Right forelimb (tissue), 1 donor: ENCODE results near the gene ATP2A1.
"Not testable (repeated sequence)": the region's sequence is repeated elsewhere in the genome, so short reads cannot be mapped to it uniquely, and the experiment has no call there.

Experiments
- DNase-seq: peaks from one replicate; pipeline ENCODE4 v3.0.0-alpha.2; 2018

Gene ATP2A1

DNA sequence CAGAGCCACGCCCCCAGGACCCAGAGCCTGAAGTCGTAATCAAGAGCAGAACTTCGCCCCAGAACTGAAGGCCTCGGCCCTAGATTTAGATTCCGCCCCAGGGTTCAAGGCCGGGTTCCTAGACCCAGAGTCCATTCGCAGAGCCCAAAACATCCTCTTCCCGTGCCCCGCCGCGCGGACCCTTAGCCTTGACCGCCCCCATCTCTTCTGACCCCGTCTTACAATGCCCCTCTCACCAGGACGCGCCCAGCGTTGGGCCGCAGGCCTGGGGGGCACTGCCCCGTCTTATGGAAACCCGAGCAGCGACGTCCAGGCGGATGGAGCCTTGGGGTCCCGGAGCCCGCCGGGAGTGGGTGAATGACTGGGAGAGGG lies 58.5 kb downstream of the ATP2A1 start:
- no peak for DNase-seq

DNA sequence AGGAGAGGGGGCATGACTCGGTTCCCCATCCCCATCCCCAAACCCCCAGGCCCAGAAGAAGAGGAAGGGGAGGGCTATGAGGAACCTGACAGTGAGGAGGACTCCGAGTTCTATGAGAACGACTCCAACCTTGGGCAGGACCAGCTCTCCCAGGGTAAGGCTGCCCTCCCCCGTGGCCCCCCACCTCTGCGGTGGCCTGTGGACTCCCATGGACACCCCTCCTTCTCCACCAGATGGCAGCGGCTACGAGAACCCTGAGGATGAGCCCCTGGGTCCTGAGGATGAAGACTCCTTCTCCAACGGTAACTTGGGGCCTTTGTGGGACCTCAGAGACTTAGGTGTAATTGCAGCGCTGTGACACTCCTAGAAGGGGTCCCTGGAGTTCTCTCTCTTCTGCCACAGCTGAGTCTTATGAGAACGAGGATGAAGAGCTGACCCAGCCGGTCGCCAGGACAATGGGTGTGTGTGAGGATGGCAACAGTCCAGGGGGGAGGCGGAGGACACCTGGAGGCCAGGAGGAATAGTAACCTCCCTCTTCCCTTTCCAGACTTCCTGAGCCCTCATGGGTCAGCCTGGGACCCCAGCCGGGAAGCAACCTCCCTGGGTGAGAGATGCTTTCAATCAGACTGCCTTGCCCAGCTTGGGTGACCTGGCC lies 59.1 kb downstream of the ATP2A1 start:
- DNase-seq = no peak

DNA sequence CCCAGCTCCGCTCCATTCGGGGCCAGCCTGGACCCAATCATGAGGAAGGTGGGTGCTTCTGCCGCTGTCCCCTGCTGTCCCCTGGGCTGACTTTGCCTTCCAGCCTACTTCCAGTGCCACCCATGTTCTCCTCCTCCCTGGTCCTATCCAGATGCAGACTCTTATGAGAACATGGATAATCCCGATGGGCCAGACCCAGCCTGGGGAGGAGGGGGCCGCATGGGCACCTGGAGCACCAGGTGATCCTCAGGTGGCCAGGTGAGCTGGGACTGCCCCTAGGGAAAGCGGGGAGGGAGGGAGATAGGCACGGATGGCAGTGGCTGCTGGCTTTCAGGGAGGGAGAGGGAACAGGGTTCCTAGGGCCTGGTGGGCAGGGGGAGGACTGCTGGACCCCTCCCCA lies 60.4 kb downstream of the ATP2A1 start:
- no peak for DNase-seq

DNA sequence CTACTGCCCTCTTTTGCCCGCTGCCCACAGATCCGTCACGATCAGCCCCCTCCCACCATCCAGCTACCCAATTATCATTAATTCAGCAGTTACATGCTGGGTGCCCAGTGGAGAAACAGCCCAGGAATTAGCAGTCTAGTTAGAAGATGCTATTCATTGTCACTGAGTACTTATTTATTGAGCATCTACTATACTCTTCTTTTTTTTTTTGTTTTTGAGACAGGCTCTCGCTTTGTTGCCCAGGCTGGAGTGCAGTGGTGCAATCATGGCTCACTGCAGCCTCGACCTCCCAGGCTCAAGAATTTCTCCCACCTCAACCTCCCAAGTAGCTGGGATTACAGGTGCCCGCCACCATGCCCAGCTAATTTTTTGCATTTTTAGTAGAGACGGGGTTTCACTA lies 61.5 kb downstream of the ATP2A1 start:
- DNase-seq = not testable (repeated sequence)

DNA sequence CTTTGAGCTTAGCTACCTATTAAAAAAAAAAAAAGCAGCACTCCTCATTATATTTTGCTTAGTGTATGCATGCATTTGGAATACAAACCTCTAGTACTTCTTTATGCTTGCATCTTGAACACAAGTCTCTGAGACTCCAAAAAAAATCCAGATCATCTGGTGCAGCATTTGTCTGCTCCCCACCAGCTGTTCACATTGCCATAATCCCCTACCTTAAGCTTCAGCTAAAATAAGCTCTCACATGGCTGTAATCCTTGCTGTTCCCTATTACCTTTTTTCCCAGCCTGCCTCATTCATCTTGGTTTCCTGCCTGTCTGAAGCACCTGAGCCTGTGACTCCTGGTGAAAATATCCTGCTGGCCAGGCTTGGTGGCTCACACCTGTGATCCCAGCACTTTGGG lies 65.0 kb downstream of the ATP2A1 start:
- no peak for DNase-seq

DNA sequence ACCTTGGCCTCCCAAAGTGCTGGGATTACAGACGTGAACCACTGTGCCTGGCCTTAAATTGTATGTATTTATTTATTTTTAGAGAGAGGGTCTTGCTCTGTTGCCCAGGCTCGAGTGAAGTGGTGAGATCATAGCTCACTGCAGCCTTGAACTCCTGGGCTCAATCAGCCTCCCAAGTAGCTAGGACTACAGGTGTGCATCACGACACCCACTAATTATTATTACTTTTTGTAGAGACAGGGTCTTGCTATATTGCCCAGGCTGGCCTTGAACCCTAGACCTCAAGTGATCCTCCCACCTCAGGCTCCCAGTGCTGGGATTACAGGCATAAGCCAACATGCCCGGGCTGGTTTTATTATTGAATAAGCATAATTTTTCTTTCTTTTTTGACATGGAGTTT lies 68.4 kb downstream of the ATP2A1 start:
- DNase-seq = no peak

DNA sequence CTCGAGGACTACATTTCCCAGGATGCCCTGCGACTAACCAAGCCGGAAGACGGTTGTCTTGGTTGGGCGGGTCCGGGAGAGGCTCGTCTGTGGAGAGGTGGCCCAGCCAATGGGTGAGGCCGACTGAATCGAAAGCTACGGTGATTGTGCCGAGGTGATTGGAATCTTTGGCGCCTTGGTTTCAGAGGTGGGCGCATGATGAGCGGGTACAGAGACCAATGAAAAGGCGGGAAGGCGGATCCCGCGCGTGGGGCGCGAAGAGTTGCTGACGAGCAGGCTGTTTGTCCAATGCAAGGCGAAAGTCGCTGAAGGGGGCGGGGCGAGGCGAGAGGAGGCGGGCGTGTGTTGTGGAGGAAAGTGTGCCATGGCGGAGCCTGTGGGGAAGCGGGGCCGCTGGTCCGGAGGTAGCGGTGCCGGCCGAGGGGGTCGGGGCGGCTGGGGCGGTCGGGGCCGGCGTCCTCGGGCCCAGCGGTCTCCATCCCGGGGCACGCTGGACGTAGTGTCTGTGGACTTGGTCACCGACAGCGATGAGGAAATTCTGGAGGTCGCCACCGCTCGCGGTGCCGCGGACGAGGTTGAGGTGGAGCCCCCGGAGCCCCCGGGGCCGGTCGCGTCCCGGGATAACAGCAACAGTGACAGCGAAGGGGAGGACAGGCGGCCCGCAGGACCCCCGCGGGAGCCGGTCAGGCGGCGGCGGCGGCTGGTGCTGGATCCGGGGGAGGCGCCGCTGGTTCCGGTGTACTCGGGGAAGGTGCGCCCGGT lies 72.5 kb downstream of the ATP2A1 start, which contains the start of gene NFATC2IP:
Gene NFATC2IP (plus strand): TSS at position 290 of the 762 bp plus-strand sequence. CDS start 75 bp downstream, at position 365.
- DNase-seq = peak; percentile 100

DNA sequence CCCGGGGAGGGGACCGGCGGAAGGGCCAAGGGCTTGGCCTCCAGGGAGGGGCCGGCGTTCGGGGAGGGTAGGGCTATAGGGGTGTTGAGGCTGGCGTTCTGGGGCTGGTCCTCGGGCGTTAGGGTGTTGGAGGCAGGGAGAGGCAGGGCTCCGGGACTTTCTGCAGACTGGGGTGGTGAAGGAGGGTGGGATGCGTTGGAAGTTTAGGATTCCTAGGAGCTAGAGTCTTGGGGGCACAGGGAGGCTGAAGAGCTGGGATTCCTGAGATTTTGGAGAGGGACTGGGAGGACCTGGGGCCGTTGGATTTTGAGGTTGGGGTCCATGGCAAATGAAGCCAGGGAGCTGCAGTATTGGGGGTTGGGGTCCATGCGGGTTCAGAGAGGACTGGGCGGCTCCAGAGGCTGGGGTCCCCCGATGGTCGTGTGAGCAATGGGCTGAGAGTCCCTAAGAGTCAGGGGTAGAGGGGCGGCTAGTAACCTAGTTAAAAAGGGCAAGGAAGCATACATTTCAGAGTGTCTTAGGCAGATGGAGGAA lies 73.2 kb downstream of the ATP2A1 start:
- DNase-seq = no peak
